DMS79 (cell line): Measurements from ENCODE around the gene R3HDM2.
"Not testable (repeated sequence)": the region's sequence is repeated elsewhere in the genome, so short reads cannot be mapped to it uniquely, and the experiment has no call there.

ENCODE experiments used
- DNase-seq: peaks from one replicate; lab custom pipeline; 2025; lab: John Stamatoyannopoulos, UW

Gene R3HDM2

GRCh38 chr12:57426948-57427347, 3.9 kb downstream of the R3HDM2 start:
- not testable (repeated sequence) for DNase-seq

GRCh38 chr12:57420482-57420881, 10.4 kb downstream of the R3HDM2 start:
- DNase-seq: no peak

- DNase-seq: no peak
Measured at GRCh38 chr12:57419495-57419894, 11.3 kb downstream of the R3HDM2 start.

- no peak for DNase-seq
Measured at GRCh38 chr12:57418255-57418654, 12.6 kb downstream of the R3HDM2 start.

- no peak for DNase-seq
Measured at GRCh38 chr12:57416039-57416996, 14.5 kb downstream of the R3HDM2 start.

GRCh38 chr12:57415088-57415487, 15.8 kb downstream of the R3HDM2 start:
- no peak for DNase-seq

- DNase-seq: not testable (repeated sequence)
Measured at GRCh38 chr12:57414160-57414559, 16.7 kb downstream of the R3HDM2 start.

GRCh38 chr12:57410534-57410933, 20.3 kb downstream of the R3HDM2 start:
- no peak for DNase-seq

- no peak for DNase-seq
Measured at GRCh38 chr12:57404966-57405640, 25.7 kb downstream of the R3HDM2 start.

- not testable (repeated sequence) for DNase-seq
Measured at GRCh38 chr12:57402156-57402555, 28.7 kb downstream of the R3HDM2 start.

GRCh38 chr12:57401165-57401564, 29.7 kb downstream of the R3HDM2 start:
- DNase-seq: peak; percentile 49

GRCh38 chr12:57399718-57400463, 31.0 kb downstream of the R3HDM2 start:
- not testable (repeated sequence) for DNase-seq

GRCh38 chr12:57397441-57397840, 33.4 kb downstream of the R3HDM2 start:
- DNase-seq: no peak

- DNase-seq: no peak
Measured at GRCh38 chr12:57395121-57395520, 35.7 kb downstream of the R3HDM2 start.

GRCh38 chr12:57390174-57390573, 40.7 kb downstream of the R3HDM2 start:
- DNase-seq: no peak

- DNase-seq: no peak
Measured at GRCh38 chr12:57389033-57389432, 41.8 kb downstream of the R3HDM2 start.

- no peak for DNase-seq
Measured at GRCh38 chr12:57388425-57388824, 42.4 kb downstream of the R3HDM2 start.

GRCh38 chr12:57386187-57386720, 44.6 kb downstream of the R3HDM2 start:
- DNase-seq: no peak

- DNase-seq: no peak
Measured at GRCh38 chr12:57385586-57385985, 45.3 kb downstream of the R3HDM2 start.

- no peak for DNase-seq
Measured at GRCh38 chr12:57384478-57384877, 46.4 kb downstream of the R3HDM2 start.

GRCh38 chr12:57381693-57382220, 49.1 kb downstream of the R3HDM2 start:
- no peak for DNase-seq

GRCh38 chr12:57380300-57380699, 50.5 kb downstream of the R3HDM2 start:
- no peak for DNase-seq
